Esophagus muscularis mucosa (tissue), 4 donors: ENCODE results near the gene INSL6.

Experiments used
- EP300 ChIP-seq: sonication (generic); formaldehyde crosslinking; IDR thresholded peaks from one replicate; pipeline ENCODE4 v1.6.1; 2017; ENCODE audit warnings: antibody characterized with exemption
- POLR2AphosphoS5 ChIP-seq, 2 donors: sonication (generic); formaldehyde crosslinking; IDR thresholded peaks; one replicate each; pipeline ENCODE4 v1.6.1; 2017; ENCODE audit warnings: antibody characterized with exemption in 2 of 2
- TF ChIP-seq, protein P1 (sequence below), 3 experiments: fragments of 200-600 bp in 2 of 3; fragments of 450-650 bp in 1 of 3; sonication (generic) in 2 of 3; IDR thresholded peaks; one replicate each; pipeline ENCODE4 v1.5.1; 2017 to 2019; ENCODE audit warnings: antibody characterized with exemption in 3 of 3, mild to moderate bottlenecking in 2 of 3, moderate library complexity in 1 of 3

DNA sequence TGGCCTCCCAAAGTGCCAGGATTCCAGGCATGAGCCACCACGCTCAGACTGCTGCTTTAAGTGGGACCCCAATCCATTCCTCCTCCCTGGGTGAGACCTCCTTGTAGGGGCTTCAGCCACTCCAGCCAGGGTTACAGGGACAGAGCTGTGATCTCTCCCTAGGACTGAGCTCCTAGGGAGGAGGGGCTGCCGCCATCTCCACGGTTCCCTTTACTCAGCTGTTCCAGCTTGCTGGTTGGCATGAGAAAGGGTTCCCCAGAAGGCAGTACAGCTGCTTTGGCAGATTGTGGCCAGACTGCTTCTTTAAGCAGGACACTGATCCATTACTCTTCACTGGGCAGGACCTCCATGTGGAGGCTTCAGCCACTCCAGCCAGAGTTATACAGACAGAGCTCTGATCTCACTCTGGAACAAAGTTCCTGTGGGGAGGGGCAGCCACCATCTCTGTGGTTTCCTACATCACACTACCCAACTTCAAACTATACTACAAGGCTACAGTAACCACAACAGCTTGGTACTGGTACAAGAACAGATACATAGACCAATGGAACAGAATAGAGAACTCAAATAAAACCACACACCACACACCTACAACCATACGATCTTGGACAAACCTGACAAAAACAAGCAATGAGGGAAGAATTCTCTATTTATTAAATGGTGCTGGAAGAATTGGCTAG, 7.2 kb downstream of the INSL6 start:
- TF ChIP-seq EP300 = no peak
- TF ChIP-seq, protein P1, sequence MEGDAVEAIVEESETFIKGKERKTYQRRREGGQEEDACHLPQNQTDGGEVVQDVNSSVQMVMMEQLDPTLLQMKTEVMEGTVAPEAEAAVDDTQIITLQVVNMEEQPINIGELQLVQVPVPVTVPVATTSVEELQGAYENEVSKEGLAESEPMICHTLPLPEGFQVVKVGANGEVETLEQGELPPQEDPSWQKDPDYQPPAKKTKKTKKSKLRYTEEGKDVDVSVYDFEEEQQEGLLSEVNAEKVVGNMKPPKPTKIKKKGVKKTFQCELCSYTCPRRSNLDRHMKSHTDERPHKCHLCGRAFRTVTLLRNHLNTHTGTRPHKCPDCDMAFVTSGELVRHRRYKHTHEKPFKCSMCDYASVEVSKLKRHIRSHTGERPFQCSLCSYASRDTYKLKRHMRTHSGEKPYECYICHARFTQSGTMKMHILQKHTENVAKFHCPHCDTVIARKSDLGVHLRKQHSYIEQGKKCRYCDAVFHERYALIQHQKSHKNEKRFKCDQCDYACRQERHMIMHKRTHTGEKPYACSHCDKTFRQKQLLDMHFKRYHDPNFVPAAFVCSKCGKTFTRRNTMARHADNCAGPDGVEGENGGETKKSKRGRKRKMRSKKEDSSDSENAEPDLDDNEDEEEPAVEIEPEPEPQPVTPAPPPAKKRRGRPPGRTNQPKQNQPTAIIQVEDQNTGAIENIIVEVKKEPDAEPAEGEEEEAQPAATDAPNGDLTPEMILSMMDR (IDR thresholded peaks at IDR 0.05) = no peak
- TF ChIP-seq POLR2AphosphoS5 (IDR thresholded peaks at IDR 0.05) = no peak
